Stimulated activated naive B cell treated with anti-CD40 and anti-IgM and Interleukin-4, amounts not matched to agents 10 μg/mL and 1 μg/mL and 100 μg/mL, for 72 hours (primary cell): ENCODE measurements around the gene KLF7.
A peak's percentile ranks its signal among the peaks of the same experiment; 100 is the strongest.

ENCODE experiments used
- ATAC-seq, 2 donors: fragments of 150-1000 bp; cut with Tn5 transposase; replicated peaks; 2 replicates each; pipeline ENCODE4 v1.10.0; 2021; ENCODE audit warnings: moderate library complexity in 1 of 2
- DNase-seq: peaks from one replicate; pipeline ENCODE4 v3.0.0; 2021
- H3K27ac Mint-ChIP-seq: one replicate; pipeline ENCODE4 v1.8.0; 2022; ENCODE audit warnings: mild to moderate bottlenecking, mixed read lengths
- H3K27me3 Mint-ChIP-seq, 2 donors: one replicate each; pipeline ENCODE4 v1.8.0; 2022; ENCODE audit warnings: mixed read lengths in 2 of 2
- H3K36me3 Mint-ChIP-seq, 2 donors: one replicate each; pipeline ENCODE4 v1.8.0; 2022; ENCODE audit warnings: mixed read lengths in 2 of 2, mild to moderate bottlenecking in 1 of 2
- H3K4me1 Mint-ChIP-seq, 2 donors: one replicate each; pipeline ENCODE4 v1.8.0; 2022; ENCODE audit warnings: mixed read lengths in 2 of 2, mild to moderate bottlenecking in 1 of 2
- H3K4me3 Mint-ChIP-seq, 2 donors: one replicate each; pipeline ENCODE4 v1.8.0; 2022; ENCODE audit warnings: mild to moderate bottlenecking in 2 of 2, mixed read lengths in 2 of 2, moderate library complexity in 1 of 2
- H3K9me3 Mint-ChIP-seq, 2 donors: one replicate each; pipeline ENCODE4 v1.8.0; 2022; ENCODE audit warnings: mixed read lengths in 2 of 2, mild to moderate bottlenecking in 1 of 2

The KLF7 gene

DNA sequence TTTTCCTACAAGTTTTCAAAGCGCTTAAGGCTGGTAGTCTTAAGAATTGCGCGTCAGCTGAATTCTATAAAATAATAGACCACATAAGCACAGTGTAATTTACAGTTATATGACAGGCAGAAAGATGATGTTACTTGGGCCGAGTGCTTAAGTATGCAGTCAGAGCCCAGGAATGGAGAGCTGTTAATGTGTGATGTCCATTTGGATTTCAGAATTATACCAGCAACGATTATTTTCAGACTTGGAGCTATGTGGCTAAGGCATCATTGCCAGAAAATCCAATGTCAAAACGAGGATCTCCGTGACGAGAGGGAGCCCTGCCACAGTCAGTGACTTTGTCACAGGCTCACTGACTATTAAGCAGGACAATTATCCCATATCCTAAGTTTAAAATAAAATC, 3.4 kb downstream of the KLF7 start:
- no peak for DNase-seq
- peaks cover 7 to 50% of the 10 kb centered on the region in 2 donors for H3K36me3 Mint-ChIP-seq
- no peaks in the 10 kb centered on the region for H3K27me3 Mint-ChIP-seq
- peak overlapping the region; percentile 37 for H3K27ac Mint-ChIP-seq
- ATAC-seq = no peak
- peaks cover 30 to 73% of the 10 kb centered on the region in 2 donors for H3K4me1 Mint-ChIP-seq
- H3K4me3 Mint-ChIP-seq = peak overlapping the region in 1 of 2 donors; percentile 97
- H3K9me3 Mint-ChIP-seq = no peaks in the 10 kb centered on the region

DNA sequence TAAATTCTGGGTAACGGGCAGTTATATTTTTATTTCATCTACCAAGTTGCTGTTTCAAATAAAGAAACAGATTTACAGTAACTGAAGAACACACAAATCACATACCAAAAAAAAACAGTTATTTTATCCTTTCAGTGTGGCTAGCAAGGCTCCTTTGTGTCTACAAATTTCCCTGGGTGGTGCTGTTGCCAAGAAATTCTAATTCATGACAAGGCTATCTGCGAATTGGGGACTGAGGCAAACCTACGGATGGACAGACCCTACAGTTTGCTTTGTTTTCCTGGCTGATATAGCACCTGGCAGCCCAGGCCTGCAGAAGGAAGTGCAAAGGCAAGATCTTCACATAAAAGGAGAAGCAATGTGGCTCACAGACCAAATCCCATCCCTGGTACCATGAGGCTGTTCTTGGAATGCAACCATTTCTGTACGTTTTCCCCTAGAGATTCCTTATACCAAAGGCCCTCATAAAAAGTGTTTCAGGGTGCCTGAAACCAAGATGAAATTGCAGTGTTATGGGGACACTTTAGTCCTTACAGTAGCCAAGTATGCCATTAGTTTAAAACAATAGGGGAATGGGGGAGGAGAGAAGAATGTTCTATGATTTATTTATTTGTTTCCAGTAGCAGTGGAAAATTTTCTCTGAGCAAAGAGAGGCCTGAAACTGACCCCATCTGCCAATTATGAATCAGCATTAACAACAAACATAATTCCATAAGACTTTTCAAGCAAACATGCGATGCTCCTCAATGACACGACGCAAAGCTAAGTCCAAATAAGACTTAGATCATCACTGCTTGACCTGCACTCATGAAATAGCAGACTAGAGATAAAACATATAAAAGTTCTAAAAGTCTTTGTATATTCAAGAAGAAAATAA, 4.3 kb downstream of the KLF7 start:
- Mint-ChIP-seq H3K36me3 (peaks cover 10 to 52% of the 10 kb centered on the region in 2 donors), H3K4me1 (peaks cover 31 to 78% of the 10 kb centered on the region in 2 donors), H3K4me3 (no peak overlapping the region), H3K9me3 (no peaks in the 10 kb centered on the region), H3K27me3 (no peaks in the 10 kb centered on the region), H3K27ac (no peak overlapping the region)
- ATAC-seq = no peak
- DNase-seq = no peak

DNA sequence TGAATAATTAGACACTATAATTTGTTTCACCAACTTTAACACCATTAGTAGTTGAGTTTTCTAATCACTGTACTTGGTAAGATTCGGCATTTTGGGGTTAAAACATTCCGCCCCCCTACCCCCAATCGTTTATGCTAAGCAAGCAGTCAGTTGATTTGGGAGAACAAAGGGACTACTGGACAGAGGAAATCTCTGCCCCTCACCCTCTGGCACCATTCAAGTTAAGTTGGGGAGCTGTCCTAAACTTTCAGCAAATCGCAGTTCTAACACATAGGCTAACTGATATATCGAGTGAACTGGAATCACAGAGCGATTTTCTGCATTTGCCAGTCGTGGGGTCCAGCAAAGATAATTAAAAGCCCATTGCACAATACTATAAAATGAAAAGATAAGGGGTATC, 5.6 kb downstream of the KLF7 start:
- no peak overlapping the region for H3K4me3 Mint-ChIP-seq
- peaks cover 6 to 51% of the 10 kb centered on the region in 2 donors for H3K36me3 Mint-ChIP-seq
- H3K27me3 Mint-ChIP-seq = no peaks in the 10 kb centered on the region
- no peak overlapping the region for H3K27ac Mint-ChIP-seq
- ATAC-seq (no peak), DNase-seq (no peak)
- peaks cover 39 to 86% of the 10 kb centered on the region in 2 donors for H3K4me1 Mint-ChIP-seq
- no peaks in the 10 kb centered on the region for H3K9me3 Mint-ChIP-seq

DNA sequence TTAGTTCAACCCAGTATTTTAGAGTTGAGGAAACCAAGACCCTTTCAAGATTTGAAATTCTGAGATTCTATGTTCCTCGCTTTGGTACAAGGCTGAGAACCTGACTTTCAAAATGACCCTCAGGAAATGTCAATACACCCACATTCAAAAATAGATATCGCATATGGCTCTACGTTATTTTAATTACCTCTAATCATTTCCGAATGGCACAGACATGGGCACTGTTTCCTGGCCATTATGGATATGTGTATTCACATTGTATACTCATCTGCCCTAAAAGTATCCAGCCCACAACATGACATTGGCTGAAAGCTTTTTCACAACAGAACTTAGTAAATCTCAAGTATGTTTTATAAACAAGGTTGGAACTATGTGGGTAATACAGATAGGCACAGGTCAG, 6.7 kb downstream of the KLF7 start:
- DNase-seq = no peak
- Mint-ChIP-seq H3K9me3 (no peaks in the 10 kb centered on the region), H3K27me3 (no peaks in the 10 kb centered on the region), H3K36me3 (peaks cover 7 to 55% of the 10 kb centered on the region in 2 donors), H3K27ac (no peak overlapping the region), H3K4me3 (no peak overlapping the region), H3K4me1 (peaks cover 48 to 92% of the 10 kb centered on the region in 2 donors)
- ATAC-seq = no peak

DNA sequence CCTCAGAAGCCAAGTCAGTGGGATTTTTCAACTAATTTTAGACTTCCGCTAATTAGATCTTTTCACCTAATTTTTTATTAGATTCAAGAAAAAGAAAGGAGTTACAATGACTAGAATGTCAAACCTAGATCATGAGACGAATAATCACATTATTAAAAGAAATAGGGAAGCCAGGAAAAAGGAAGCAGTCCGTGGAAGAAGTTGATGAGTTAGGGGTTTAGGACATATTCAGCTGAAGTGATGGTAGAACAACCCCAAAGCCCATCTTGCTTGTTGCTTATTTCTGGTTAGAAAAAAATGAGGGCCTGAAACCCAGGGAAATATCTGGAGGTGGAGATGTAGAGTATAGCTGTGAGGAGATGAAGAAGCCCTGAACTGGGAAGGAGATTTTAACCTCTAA, 8.0 kb downstream of the KLF7 start:
- Mint-ChIP-seq H3K27ac (peak overlapping the region; percentile 1), H3K9me3 (no peaks in the 10 kb centered on the region), H3K4me1 (peaks cover 47 to 93% of the 10 kb centered on the region in 2 donors), H3K4me3 (no peak overlapping the region), H3K27me3 (no peaks in the 10 kb centered on the region), H3K36me3 (peaks cover 7 to 51% of the 10 kb centered on the region in 2 donors)
- no peak for ATAC-seq
- DNase-seq = no peak

DNA sequence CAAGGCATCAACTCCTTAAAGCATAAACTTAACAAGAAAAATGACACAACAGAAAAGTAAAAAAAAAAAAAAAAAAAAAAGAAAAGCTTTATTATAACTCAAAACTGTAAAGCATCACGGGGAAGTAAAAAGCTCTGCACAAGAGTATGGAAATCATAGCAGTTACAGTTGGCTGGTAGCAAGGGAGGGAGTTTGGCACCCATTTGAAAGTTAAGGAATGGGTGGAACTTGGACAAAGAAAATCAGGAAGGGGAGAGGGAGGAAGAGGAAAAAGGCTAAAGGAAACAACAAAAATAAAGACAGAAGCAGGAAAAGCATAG, 8.6 kb downstream of the KLF7 start:
- H3K4me1 Mint-ChIP-seq = peaks cover 53 to 93% of the 10 kb centered on the region in 2 donors
- ATAC-seq = no peak
- no peak overlapping the region for H3K4me3 Mint-ChIP-seq
- H3K27me3 Mint-ChIP-seq = no peaks in the 10 kb centered on the region
- H3K27ac Mint-ChIP-seq = no peak overlapping the region
- no peak for DNase-seq
- H3K9me3 Mint-ChIP-seq = no peaks in the 10 kb centered on the region
- H3K36me3 Mint-ChIP-seq = peaks cover 7 to 48% of the 10 kb centered on the region in 2 donors

DNA sequence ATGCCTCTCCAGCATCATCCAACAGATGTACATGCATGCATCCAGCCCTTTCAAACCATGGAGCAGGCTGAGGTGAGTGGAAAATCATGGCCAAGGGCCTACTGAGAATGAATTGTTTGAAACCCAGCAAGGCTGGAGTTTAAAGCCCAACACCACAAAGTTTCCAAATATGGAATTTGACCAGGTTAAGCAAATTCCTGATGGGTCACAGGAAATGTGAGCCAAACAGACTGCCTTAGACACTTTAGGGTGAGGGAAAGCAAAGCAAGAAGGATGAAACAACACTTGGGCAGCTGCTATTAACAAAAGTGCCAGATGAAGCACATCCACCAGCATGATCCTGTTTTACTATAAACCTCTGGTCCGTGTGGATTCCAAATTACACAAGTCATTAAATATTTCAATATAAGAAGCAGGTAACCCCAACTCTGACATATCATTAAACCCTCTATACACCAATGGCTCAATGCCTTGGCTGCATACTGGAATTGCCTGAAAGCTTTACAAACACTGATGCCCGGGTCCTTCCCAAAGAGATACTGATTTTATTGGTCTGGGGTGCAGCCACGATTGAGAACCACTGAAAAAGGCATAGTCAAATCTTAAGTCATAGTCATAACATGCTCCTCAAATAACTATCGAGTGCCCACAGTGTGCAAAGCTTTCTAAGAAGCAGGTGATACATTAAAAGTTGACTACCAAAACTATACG, 9.1 kb downstream of the KLF7 start:
- H3K4me1 Mint-ChIP-seq = peaks cover 57 to 93% of the 10 kb centered on the region in 2 donors
- H3K4me3 Mint-ChIP-seq = no peak overlapping the region
- H3K27ac Mint-ChIP-seq = no peak overlapping the region
- H3K9me3 Mint-ChIP-seq = no peaks in the 10 kb centered on the region
- H3K27me3 Mint-ChIP-seq = no peaks in the 10 kb centered on the region
- H3K36me3 Mint-ChIP-seq = peaks cover 7 to 46% of the 10 kb centered on the region in 2 donors
- DNase-seq (no peak), ATAC-seq (peak; percentile 79 to 86)

DNA sequence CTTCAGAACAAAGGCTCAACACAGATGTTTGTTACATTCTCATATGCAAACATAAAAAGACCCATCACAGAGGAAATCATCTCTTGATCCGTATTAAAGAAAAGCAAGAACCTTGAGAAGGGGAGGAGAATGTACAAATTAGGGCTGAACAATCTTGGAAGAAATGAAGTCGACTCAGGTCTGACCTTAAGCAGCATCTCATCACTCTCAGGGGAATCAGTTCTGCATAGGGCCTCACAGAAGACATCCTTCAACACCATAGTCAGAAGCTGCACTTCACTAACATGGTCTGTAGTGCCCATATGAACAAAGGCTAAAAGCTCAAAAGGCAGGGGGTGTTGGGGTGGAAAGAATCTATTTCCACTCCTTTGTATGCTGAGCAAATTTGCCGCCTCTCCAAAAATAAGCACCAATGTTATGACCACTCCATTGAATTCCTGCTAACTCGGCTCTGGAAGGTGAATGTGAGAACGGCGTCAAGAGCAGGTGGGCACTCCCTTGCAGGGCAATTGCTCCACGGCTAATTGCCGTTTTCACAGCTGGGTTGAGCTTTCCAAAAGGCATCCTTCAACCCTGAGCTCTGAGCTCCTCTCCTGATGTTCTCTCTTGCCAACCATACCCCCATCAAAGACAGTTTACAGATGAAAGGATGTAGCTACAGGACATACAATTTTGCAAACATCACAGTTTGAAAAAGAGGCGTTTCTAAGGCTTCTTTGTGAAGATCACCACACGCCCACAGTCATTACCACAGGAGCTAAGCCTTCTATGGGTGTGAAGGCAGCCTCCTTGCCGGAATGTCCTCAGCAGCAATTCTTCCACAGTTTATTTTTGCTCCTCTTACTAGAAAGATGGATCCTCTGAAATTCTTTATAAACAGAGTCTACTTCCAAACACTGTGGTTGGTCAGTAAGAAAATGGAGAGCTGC, 10.0 kb downstream of the KLF7 start:
- Mint-ChIP-seq H3K27me3 (no peaks in the 10 kb centered on the region), H3K9me3 (no peaks in the 10 kb centered on the region), H3K36me3 (peaks cover 7 to 43% of the 10 kb centered on the region in 2 donors), H3K4me1 (peaks cover 54 to 92% of the 10 kb centered on the region in 2 donors), H3K4me3 (peak overlapping the region in 1 of 2 donors; percentile 36), H3K27ac (peak overlapping the region; percentile 7)
- DNase-seq (no peak), ATAC-seq (peak; percentile 49 to 53)

DNA sequence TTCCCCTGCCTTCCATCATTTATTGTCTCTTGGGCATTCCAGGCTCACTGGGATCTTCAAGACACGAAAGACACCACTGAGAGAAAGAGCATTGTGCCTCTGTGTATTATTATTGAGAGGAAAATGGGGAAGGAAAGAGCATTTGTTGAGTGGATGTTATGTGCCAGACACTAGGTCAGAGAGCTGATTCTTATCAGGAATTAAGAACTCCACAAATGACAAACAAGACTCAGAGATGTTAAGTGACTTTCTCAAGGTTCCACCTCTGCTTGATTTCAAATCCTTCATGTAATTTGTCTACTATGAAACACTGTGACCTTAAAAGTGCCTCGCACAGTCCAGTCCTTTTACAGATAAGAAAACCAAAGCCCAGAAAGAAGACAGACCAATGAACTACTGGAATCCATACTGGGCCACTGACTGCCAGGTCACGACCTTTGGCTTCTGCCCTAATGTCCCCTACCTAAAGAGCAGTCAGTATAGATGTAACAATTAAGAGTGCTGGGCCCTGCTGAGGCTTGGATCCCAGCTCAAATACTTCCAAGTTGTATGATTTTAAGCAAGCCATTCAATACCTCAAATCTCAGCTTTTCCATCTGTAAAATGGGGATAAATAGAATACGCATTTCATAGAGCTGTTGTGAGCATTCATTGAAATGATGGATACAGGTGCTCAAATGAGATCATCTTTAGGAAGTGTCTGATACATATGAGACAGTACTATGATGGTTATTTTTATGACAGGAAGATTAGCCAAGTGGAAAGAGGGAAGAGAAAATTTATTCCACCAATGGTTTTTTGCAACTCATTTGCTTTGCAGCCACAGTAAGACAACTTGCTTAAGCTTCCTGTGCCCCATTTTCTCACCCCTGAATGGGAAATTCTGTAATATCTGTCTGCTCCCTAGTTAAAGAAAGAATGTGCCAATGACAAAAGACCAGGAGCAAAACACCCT, 10.9 kb downstream of the KLF7 start:
- no peaks in the 10 kb centered on the region for H3K27me3 Mint-ChIP-seq
- peak overlapping the region; percentile 32 for H3K27ac Mint-ChIP-seq
- H3K9me3 Mint-ChIP-seq = no peaks in the 10 kb centered on the region
- peaks cover 7 to 42% of the 10 kb centered on the region in 2 donors for H3K36me3 Mint-ChIP-seq
- no peak for ATAC-seq
- H3K4me3 Mint-ChIP-seq = peak overlapping the region in 1 of 2 donors; percentile 0
- no peak for DNase-seq
- peaks cover 61 to 94% of the 10 kb centered on the region in 2 donors for H3K4me1 Mint-ChIP-seq

DNA sequence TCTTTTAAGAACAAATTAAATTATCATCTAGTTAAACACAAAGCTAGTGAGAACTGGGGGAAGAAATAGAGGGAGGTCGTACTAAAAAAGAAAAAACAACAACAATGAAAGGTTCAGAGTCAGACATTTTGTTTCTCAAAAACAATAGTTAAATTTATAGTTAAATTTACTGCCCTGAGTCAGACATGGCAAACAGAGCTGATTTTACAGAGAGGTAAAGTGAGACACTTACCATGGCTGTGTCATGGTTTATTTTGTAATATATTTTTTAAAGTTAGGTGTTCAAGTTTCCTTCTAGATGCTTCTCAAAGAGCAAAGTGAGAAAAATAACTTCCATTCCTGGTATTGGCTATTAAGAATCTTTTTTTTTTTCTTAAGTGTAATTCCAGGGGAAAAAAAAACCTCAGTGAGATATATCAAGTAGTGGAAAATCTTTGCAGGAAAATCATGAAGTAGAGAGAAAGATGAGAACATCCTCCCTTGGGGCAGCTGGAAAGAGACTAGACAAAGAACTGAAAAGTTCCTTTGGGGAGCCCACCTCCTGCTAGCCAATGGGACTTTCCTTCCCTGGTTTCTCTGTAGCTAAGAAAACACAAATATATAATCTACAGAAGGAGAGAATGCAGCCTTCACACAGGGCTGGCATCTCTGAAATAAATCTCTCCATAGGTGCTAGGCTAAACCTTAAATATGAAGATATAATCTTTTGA, 12.3 kb downstream of the KLF7 start:
- H3K4me3 Mint-ChIP-seq = peak overlapping the region in 1 of 2 donors; percentile 31
- H3K27ac Mint-ChIP-seq = peak overlapping the region; percentile 70
- no peak for ATAC-seq
- peaks cover 67 to 94% of the 10 kb centered on the region in 2 donors for H3K4me1 Mint-ChIP-seq
- H3K36me3 Mint-ChIP-seq = peaks cover 21 to 51% of the 10 kb centered on the region in 2 donors
- DNase-seq = no peak
- no peaks in the 10 kb centered on the region for H3K9me3 Mint-ChIP-seq
- H3K27me3 Mint-ChIP-seq = no peaks in the 10 kb centered on the region

DNA sequence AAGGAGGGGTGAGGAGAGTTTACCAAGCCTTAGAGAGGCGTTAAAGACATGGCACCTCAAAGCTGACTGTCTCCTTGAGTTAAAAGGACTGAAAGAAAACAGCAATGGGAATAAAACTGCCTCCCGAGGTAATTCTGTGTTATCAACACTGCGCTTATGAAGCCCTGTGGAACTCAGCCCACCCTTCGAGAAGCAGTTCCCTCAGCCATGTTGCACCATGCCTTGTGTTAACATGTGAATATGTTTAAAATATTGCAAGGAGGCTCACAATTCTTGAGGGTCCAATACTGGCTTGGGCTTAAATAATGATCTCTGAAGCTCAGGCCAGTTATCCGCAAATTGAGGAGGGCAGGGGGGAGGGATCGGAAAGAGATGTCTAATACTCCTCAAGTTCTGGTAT, 14.7 kb downstream of the KLF7 start:
- Mint-ChIP-seq H3K4me1 (peaks cover 69 to 83% of the 10 kb centered on the region in 2 donors), H3K9me3 (no peaks in the 10 kb centered on the region), H3K36me3 (peaks cover 23 to 52% of the 10 kb centered on the region in 2 donors), H3K4me3 (no peak overlapping the region), H3K27ac (no peak overlapping the region), H3K27me3 (no peaks in the 10 kb centered on the region)
- ATAC-seq (no peak), DNase-seq (no peak)

DNA sequence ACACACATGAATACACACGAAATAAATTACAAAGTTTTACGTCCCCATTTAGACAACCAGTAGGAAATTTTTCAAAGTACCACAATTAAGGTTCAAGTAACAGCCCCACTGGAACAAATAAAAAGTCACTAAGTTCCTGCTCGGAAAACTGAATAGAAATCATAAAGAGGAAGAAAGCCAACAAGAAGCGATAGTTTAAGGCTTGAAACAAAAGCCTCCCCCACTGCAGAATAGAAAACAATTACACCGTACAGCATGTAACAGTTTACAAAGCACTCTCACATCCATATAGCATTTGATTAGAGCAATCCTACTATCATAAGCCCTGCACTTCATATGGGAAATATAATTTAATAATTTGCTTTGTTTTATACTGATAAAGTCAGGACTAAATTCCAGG, 15.5 kb downstream of the KLF7 start:
- H3K36me3 Mint-ChIP-seq = peaks cover 25 to 52% of the 10 kb centered on the region in 2 donors
- H3K27ac Mint-ChIP-seq = peak overlapping the region; percentile 82
- DNase-seq (no peak), ATAC-seq (peak; percentile 53 to 71)
- H3K9me3 Mint-ChIP-seq = no peaks in the 10 kb centered on the region
- H3K27me3 Mint-ChIP-seq = no peaks in the 10 kb centered on the region
- H3K4me3 Mint-ChIP-seq = peak overlapping the region; percentile 52 to 59
- H3K4me1 Mint-ChIP-seq = peaks cover 68 to 83% of the 10 kb centered on the region in 2 donors
